Osteoblast (primary cell): ENCODE results near the gene TGIF1. TPM values are rescaled to one million over a fixed set of nuclear protein-coding genes. Genes with fewer than 3 reads are reported as not detected.
A peak's percentile ranks its signal among the peaks of the same experiment; 100 is the strongest.

ENCODE experiments used
- DNase-seq: peaks from one replicate; pipeline ENCODE4 v3.0.0; 2011; ENCODE audit warnings: low spot score, mixed read lengths; ENCODE audit not compliant: insufficient read length; ENCODE audit errors: missing footprints
- H2AFZ ChIP-seq: 2 replicates; pipeline ENCODE4 v1.6.0; 2011; ENCODE audit warnings: mild to moderate bottlenecking, low read length
- H3K27ac ChIP-seq: 2 replicates; pipeline ENCODE4 v1.5.1; 2011; ENCODE audit warnings: mild to moderate bottlenecking, low read depth, low read length, moderate library complexity
- H3K27me3 ChIP-seq: 2 replicates; pipeline ENCODE4 v1.6.0; 2012; ENCODE audit warnings: mild to moderate bottlenecking, control low read depth, inconsistent platforms, low read length, moderate library complexity; ENCODE audit not compliant: insufficient read depth
- H3K36me3 ChIP-seq: 2 replicates; pipeline ENCODE4 v1.5.1; 2011; ENCODE audit warnings: mild to moderate bottlenecking, low read length, control low read depth, moderate library complexity; ENCODE audit not compliant: insufficient read depth
- H3K4me1 ChIP-seq: 2 replicates; pipeline ENCODE4 v1.5.1; 2011; ENCODE audit warnings: mild to moderate bottlenecking, low read length, control low read depth, moderate library complexity; ENCODE audit not compliant: insufficient read depth
- H3K4me2 ChIP-seq: 2 replicates; pipeline ENCODE4 v1.6.0; 2011; ENCODE audit warnings: mild to moderate bottlenecking, low read length; ENCODE audit not compliant: insufficient read depth
- H3K4me3 ChIP-seq: fragments of 200-600 bp; sonication (generic); 3 replicates; pipeline ENCODE4 v1.5.1; 2012; ENCODE audit warnings: mild to moderate bottlenecking, low read length, inconsistent platforms; ENCODE audit not compliant: insufficient read depth
- H3K79me2 ChIP-seq: 2 replicates; pipeline ENCODE4 v1.6.0; 2012; ENCODE audit warnings: mild to moderate bottlenecking, low read length, control low read depth, inconsistent platforms; ENCODE audit not compliant: insufficient read depth
- H3K9me3 ChIP-seq: 2 replicates; pipeline ENCODE4 v1.5.1; 2011; ENCODE audit warnings: low read depth, low read length, control low read depth
- H4K20me1 ChIP-seq: 2 replicates; pipeline ENCODE4 v1.6.0; 2012; ENCODE audit warnings: mild to moderate bottlenecking, low read length, control low read depth; ENCODE audit not compliant: insufficient read depth
- total RNA-seq: library from RNA; depleted of rRNA; stranded (reverse); fragments of >200 nt; gene quantifications from 2 replicates; pipeline ENCODE4 v1.2.3, GENCODE V29; 2012
- TF ChIP-seq, protein P1 (sequence below): IDR thresholded peaks from 2 replicates; pipeline ENCODE4 v1.5.1; 2011; ENCODE audit warnings: mild to moderate bottlenecking, low read depth, low read length, moderate library complexity; ENCODE audit errors: extremely low read depth

Gene TGIF1
- total RNA-seq, 1 donor, result 150 TPM

DNA sequence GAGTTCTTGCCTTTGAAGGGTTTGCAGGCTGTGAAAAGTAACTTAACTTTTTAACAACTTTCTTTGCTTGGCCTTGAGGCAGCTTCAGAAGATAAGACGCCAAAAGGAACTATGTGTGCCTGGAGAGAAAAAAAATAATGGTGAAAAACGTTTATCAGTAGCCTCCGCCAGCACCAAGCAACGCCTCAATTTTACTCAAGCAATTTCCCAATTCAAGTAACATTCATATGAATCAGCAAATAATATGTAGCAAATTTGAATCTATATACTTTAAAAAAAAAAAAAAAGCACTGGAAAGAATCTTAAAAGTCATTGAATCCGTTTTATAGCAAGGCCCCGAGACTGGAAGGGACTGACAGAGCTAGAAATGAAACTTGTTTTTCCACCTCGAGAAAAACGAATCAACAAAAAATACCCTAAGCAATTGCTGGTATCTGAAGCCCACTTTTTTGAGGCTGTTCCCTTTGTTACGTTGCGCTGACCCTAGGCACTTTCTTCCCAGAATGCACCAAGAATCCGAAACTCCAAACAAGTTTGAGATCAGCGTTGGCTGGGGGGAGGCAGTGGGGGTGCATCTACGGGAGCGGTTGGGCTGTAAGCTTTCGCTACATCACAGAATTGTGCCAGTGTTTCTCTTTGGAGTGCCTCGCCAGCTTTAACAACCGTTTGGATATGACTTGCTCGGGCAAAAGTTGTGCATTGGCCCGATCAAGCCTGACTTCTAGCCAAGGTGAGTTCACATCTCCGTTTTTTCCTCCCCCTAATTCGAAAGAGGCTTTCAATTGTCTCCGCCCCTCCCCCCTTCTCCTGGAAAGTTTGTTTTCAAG lies 2.7 kb upstream of the TGIF1 start:
- Histone ChIP-seq H3K4me3 (peak overlapping the region; percentile 92), H3K79me2 (peaks cover 26% of the 10 kb centered on the region), H3K9me3 (no peaks in the 10 kb centered on the region), H2AFZ (peak overlapping the region; percentile 79), H3K27me3 (no peaks in the 10 kb centered on the region), H4K20me1 (no peaks in the 10 kb centered on the region), H3K4me2 (peak overlapping the region; percentile 98), H3K36me3 (no peaks in the 10 kb centered on the region), H3K4me1 (peaks cover 18% of the 10 kb centered on the region), H3K27ac (peak overlapping the region; percentile 100)
- TF ChIP-seq, protein P1, sequence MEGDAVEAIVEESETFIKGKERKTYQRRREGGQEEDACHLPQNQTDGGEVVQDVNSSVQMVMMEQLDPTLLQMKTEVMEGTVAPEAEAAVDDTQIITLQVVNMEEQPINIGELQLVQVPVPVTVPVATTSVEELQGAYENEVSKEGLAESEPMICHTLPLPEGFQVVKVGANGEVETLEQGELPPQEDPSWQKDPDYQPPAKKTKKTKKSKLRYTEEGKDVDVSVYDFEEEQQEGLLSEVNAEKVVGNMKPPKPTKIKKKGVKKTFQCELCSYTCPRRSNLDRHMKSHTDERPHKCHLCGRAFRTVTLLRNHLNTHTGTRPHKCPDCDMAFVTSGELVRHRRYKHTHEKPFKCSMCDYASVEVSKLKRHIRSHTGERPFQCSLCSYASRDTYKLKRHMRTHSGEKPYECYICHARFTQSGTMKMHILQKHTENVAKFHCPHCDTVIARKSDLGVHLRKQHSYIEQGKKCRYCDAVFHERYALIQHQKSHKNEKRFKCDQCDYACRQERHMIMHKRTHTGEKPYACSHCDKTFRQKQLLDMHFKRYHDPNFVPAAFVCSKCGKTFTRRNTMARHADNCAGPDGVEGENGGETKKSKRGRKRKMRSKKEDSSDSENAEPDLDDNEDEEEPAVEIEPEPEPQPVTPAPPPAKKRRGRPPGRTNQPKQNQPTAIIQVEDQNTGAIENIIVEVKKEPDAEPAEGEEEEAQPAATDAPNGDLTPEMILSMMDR, result no peak
- DNase-seq, result peak; percentile 67

DNA sequence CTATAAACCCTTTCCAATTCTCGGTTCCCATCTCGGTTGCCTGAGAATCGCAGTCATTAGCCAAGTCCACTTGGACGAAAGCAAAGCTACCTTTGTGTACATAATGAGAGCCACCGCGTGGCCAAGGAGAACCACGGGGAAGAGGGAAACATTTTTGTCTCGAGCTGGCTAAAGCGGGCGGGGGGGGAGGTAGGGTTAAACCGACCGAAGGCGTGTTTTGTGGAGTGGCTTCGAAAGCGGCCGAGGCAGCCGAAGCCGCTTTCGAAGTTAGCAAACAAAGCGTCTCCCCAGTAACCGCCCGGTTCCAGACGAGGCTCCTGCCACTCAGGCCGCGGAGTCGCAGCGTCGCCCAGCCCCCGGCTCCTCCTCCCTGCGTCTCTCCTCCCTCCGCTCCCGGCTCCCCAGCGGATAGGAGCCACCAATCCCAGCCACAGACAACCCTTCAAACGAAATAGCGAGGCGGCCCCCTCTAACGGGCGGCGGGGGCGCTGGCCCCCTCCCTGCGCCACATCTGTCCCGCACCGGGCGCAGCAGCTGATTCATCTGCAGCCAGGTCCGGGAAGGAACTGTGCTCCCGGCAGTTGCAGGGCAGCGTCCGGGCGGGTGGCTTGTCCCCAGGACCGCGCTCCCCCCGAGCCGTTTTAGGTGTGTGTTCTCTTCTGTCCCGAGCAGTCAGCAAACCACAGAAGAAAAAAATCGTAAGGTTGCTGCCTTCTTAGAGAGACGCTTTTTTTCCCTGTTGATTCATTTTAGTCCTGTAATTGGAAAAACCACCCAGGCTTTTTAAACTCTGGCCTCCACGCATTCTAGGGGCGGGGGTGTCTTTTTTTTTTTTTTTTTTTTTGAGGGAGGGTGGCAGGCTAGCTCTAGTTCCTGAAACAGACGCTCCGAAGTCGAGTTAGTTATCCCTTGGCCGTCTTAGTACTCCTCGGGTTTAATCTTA lies 1.8 kb upstream of the TGIF1 start:
- Histone ChIP-seq H3K27ac (peak overlapping the region; percentile 100), H3K4me3 (peak overlapping the region; percentile 92), H3K36me3 (no peaks in the 10 kb centered on the region), H3K79me2 (peaks cover 35% of the 10 kb centered on the region), H4K20me1 (no peaks in the 10 kb centered on the region), H2AFZ (peak overlapping the region; percentile 79), H3K9me3 (no peaks in the 10 kb centered on the region), H3K4me2 (peak overlapping the region; percentile 98), H3K4me1 (peaks cover 25% of the 10 kb centered on the region), H3K27me3 (no peaks in the 10 kb centered on the region)
- TF ChIP-seq, protein P1, result peak; percentile 20
- DNase-seq, result peak; percentile 96

DNA sequence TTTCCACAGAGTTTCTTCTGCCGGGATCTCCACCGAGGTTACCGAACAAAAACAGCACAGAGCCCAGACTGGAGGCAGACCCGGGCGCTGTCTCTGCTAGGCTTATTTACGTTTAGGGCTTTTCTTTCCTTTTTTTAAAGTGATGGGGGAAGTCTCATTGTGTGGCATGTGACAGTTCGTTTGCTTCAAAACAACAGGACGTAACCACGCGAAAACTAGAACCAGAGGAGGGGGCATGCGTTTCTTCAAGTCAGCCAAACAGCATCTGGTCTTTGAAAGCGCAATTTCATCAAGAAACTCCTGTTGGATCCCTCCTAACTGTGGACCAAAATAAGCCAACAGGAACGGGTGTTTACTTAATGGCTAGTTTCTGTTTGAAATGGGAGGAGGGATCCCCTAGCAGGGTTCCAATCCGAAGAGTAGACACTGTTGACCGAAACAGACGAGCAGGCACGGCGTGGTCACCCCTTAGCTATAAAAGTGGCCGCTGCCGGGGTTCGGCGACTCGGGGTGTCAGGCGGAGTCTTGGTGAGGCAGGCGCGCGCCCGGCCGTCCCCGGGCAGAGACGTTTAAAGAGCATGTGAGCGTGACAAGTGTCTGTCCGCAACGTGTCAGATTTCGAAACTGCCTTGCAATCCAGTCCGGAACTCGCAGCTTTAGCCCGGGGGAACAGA lies 997 bp upstream of the TGIF1 start:
- H3K79me2 ChIP-seq, result peaks cover 37% of the 10 kb centered on the region

More for the DNA sequence above, 997 bp upstream of the TGIF1 start:
- H3K27ac ChIP-seq, result peak overlapping the region; percentile 100
- peak overlapping the region; percentile 32 for H2AFZ ChIP-seq
- peaks cover under 1% of the 10 kb centered on the region for H4K20me1 ChIP-seq
- H3K4me3 ChIP-seq, result peak overlapping the region; percentile 92
- peak; percentile 80 for DNase-seq
- no peaks in the 10 kb centered on the region for H3K36me3 ChIP-seq
- no peaks in the 10 kb centered on the region for H3K9me3 ChIP-seq
- TF ChIP-seq, protein P1, result no peak
- peaks cover 31% of the 10 kb centered on the region for H3K4me1 ChIP-seq
- H3K27me3 ChIP-seq, result no peaks in the 10 kb centered on the region
- H3K4me2 ChIP-seq, result peak overlapping the region; percentile 98
